ENCODE data around the gene FGGY. TPM values are rescaled to one million over a fixed set of nuclear protein-coding genes. Genes with fewer than 3 reads are reported as not detected.

The FGGY gene
- total RNA-seq, 4 donors from 2014 or later: 12.4 to 17.5 (median 16.1) TPM

DNA sequence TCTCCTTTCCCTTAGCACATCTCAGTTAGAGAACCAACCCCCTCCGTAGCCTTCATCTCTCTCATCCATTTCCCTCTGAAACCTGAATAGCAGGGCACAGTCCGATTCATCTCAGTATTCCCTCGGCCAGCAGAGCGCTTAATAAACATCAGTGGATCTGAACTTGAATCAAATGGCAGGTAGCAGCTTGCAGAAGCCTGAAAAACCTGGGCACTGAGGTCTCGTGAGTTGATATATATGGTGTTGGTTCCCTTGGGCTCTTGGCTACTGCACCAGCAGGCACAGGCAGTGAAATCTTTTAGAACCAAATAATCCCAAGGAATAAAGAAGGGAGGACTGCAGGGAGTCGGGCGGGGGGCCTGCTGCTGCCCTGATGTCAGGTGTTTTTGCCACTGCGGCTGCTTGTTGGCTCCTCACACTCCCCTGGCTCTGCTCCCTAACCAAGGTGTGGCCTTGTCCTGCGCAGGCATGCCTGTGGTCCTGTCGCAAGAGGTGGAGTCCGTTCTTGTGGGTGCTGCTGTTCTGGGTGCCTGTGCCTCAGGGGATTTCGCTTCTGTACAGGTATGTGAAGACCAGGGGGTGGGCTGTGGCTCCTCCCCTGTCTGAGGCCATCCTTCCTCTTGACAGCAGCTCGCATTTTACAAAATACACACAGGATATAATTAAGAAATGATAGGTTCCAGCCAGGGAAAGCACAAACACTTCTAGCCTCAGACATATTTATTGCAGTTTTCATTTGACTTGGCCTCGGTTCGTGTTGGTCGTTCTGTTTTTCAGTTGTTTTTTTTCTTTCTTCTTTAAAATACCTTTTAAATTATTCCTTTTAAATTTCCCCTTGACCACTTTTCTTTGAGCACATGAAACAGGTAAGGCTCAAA, 376.9 kb downstream of the FGGY start:
- Histone ChIP-seq H3K27ac (peak overlapping the region; percentile 85), H3K36me3 (no peaks in the 10 kb centered on the region), H3K9me3 (no peaks in the 10 kb centered on the region), H3K27me3 (no peaks in the 10 kb centered on the region), H3K4me1 (peaks cover 84% of the 10 kb centered on the region), H3K4me3 (peak overlapping the region; percentile 7)
- 43% methylated on average over 15 of the region's 16 CpGs for WGBS
- DNase-seq (ENCODE audit: low spot score in 2 of 2): peak in 1 of 2 donors; percentile 83
- TF ChIP-seq EP300 (IDR thresholded peaks at IDR 0.05): no peak
- TF ChIP-seq POLR2AphosphoS5 (IDR thresholded peaks at IDR 0.05): peak in 1 of 3 donors; percentile 37

DNA sequence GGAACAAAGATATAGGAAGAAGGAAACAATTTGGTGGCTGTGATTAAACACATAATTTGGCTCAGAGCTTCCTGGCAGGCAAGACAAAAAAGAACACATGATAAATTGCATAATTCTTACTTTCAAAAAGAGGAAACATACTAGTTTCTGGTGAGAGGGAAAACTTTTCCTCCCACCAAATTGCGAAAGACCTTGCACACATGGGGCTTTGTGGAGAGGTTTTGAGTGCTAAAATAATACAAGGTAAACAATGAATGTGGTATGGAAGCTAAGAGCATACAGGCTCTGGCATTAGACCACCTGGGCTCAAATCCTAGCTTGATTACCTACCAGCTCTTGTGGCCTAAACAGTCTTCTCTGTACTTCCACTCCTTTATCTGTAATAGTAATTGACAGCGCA, 377.7 kb downstream of the FGGY start:
- peaks cover 88% of the 10 kb centered on the region for H3K4me1 ChIP-seq
- peak overlapping the region; percentile 7 for H3K4me3 ChIP-seq
- no peaks in the 10 kb centered on the region for H3K9me3 ChIP-seq
- peak overlapping the region; percentile 85 for H3K27ac ChIP-seq
- no peak for DNase-seq (ENCODE audit: low spot score in 2 of 2)
- TF ChIP-seq, protein P1, sequence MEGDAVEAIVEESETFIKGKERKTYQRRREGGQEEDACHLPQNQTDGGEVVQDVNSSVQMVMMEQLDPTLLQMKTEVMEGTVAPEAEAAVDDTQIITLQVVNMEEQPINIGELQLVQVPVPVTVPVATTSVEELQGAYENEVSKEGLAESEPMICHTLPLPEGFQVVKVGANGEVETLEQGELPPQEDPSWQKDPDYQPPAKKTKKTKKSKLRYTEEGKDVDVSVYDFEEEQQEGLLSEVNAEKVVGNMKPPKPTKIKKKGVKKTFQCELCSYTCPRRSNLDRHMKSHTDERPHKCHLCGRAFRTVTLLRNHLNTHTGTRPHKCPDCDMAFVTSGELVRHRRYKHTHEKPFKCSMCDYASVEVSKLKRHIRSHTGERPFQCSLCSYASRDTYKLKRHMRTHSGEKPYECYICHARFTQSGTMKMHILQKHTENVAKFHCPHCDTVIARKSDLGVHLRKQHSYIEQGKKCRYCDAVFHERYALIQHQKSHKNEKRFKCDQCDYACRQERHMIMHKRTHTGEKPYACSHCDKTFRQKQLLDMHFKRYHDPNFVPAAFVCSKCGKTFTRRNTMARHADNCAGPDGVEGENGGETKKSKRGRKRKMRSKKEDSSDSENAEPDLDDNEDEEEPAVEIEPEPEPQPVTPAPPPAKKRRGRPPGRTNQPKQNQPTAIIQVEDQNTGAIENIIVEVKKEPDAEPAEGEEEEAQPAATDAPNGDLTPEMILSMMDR (IDR thresholded peaks at IDR 0.05): no peak
- TF ChIP-seq POLR2A (IDR thresholded peaks at IDR 0.05) (no peak), POLR2AphosphoS5 (IDR thresholded peaks at IDR 0.05) (peak in 2 of 3 donors; percentile 45 to 75), EP300 (IDR thresholded peaks at IDR 0.05) (no peak)
- H3K27me3 ChIP-seq: no peaks in the 10 kb centered on the region
- 36% methylated on average over 2 of the region's 2 CpGs for WGBS
- H3K36me3 ChIP-seq: no peaks in the 10 kb centered on the region

DNA sequence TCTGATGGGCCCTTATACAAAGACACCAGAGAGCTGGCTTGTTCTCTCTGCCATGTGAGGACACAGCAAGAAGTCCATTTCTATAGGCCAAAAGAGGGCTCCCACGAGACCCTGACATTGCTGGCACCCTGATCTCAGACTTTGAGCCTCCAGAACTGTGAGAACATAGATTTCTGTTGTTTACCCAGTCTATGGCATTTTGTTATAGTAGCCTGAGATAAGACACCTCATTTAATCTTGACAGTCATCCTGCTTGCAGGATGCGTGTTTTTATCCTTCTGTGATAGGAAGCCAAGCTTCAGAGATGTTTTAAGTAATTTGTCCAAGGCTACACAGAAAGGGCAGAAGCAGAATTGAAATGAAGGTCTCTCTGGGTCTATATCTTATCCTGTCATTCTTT, 379.0 kb downstream of the FGGY start:
- no peaks in the 10 kb centered on the region for H3K27me3 ChIP-seq
- H3K27ac ChIP-seq: no peak overlapping the region
- no peak overlapping the region for H3K4me3 ChIP-seq
- H3K9me3 ChIP-seq: no peaks in the 10 kb centered on the region
- WGBS: 90% methylated on average over 2 of the region's 2 CpGs
- TF ChIP-seq EP300 (IDR thresholded peaks at IDR 0.05) (no peak), POLR2AphosphoS5 (IDR thresholded peaks at IDR 0.05) (no peak), POLR2A (IDR thresholded peaks at IDR 0.05) (no peak)
- TF ChIP-seq, protein P1 (IDR thresholded peaks at IDR 0.05): no peak
- DNase-seq (ENCODE audit: low spot score in 2 of 2): no peak
- peaks cover 74% of the 10 kb centered on the region for H3K4me1 ChIP-seq
- H3K36me3 ChIP-seq: no peaks in the 10 kb centered on the region

GRCh38 chr1:59678040-59678439, 381.1 kb downstream of the FGGY start:
- no peak for DNase-seq (ENCODE audit: low spot score in 2 of 2)
- 76% methylated on average over 1 of the region's 1 CpG for WGBS
- Histone ChIP-seq H3K4me1 (peaks cover 58% of the 10 kb centered on the region), H3K27me3 (no peaks in the 10 kb centered on the region), H3K36me3 (no peaks in the 10 kb centered on the region), H3K4me3 (no peak overlapping the region), H3K27ac (no peak overlapping the region), H3K9me3 (no peaks in the 10 kb centered on the region)
- no peak for TF ChIP-seq POLR2AphosphoS5 (IDR thresholded peaks at IDR 0.05)
- no peak for TF ChIP-seq POLR2A (IDR thresholded peaks at IDR 0.05)
- TF ChIP-seq, protein P1 (IDR thresholded peaks at IDR 0.05): no peak
- TF ChIP-seq EP300 (IDR thresholded peaks at IDR 0.05): no peak

GRCh38 chr1:59678493-59679228, 381.8 kb downstream of the FGGY start:
- Histone ChIP-seq H3K36me3 (no peaks in the 10 kb centered on the region), H3K9me3 (no peaks in the 10 kb centered on the region), H3K4me1 (peaks cover 51% of the 10 kb centered on the region), H3K27ac (peak overlapping the region; percentile 38), H3K27me3 (no peaks in the 10 kb centered on the region), H3K4me3 (no peak overlapping the region)
- DNase-seq (ENCODE audit: low spot score in 2 of 2): no peak
- WGBS: 67% methylated on average over 3 of the region's 3 CpGs
- TF ChIP-seq, protein P1 (IDR thresholded peaks at IDR 0.05): no peak
- TF ChIP-seq EP300 (IDR thresholded peaks at IDR 0.05) (no peak), POLR2AphosphoS5 (IDR thresholded peaks at IDR 0.05) (no peak), POLR2A (IDR thresholded peaks at IDR 0.05) (no peak)
